Subcutaneous adipose tissue (tissue), 4 donors: ENCODE results near the gene LORICRIN. TPM values are rescaled to one million over a fixed set of nuclear protein-coding genes. Genes with fewer than 3 reads are reported as not detected.

Source experiments
- total RNA-seq, 4 donors: library from RNA; depleted of rRNA; stranded (reverse); fragments of >200 nt; gene quantifications; one replicate each; pipeline ENCODE4 v1.1.0, GENCODE V29; 2016
- TF ChIP-seq, protein P1 (sequence below): fragments of 450-650 bp; IDR thresholded peaks from one replicate; pipeline ENCODE4 v1.5.1; 2016; ENCODE audit warnings: low read depth, mild to moderate bottlenecking, control low read depth, antibody characterized with exemption, moderate library complexity

Gene LORICRIN
- total RNA-seq, 4 donors from 2014 or later: not detected

- TF ChIP-seq, protein P1, sequence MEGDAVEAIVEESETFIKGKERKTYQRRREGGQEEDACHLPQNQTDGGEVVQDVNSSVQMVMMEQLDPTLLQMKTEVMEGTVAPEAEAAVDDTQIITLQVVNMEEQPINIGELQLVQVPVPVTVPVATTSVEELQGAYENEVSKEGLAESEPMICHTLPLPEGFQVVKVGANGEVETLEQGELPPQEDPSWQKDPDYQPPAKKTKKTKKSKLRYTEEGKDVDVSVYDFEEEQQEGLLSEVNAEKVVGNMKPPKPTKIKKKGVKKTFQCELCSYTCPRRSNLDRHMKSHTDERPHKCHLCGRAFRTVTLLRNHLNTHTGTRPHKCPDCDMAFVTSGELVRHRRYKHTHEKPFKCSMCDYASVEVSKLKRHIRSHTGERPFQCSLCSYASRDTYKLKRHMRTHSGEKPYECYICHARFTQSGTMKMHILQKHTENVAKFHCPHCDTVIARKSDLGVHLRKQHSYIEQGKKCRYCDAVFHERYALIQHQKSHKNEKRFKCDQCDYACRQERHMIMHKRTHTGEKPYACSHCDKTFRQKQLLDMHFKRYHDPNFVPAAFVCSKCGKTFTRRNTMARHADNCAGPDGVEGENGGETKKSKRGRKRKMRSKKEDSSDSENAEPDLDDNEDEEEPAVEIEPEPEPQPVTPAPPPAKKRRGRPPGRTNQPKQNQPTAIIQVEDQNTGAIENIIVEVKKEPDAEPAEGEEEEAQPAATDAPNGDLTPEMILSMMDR: no peak
Observed at GRCh38 chr1:153242160-153242559, 17.3 kb upstream of the LORICRIN start.

DNA sequence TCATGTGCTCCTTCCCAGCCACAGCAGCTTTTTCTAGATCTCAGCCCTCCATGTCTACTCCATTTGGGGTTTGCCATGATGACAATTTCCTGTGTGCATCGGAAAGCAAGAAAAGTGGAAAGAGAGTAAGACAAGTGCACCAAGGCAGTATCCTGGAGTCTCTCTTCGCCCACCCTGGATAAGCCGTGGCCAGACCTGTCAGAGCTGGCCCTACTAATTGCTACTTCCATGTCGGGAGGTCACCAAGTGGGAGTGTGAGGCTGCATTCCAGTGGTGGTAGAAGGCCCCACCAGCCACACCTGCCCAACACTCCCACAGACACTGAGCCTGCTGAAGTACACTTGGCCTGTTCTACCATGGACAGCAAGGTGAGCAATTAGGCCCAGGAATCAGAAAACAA, 14.0 kb upstream of the LORICRIN start:
- TF ChIP-seq, protein P1: no peak

DNA sequence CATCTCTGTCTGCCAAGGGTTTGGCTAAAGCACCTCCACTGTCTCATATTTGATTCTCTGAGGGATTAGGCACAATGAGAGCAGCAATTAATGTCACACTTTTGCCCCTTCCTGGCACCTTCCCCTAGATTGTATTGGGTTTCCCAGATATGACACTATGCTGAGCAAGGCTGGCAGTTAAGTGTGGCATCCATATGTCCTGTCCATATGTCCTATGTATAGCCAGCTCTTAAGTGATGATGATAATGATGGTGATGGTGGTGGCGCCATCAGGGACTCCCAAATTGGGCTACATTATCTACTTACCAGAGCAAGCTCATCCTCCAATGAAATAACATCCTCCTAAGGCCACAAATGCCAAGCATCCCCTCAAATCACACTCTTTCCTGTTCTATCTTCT, 13.5 kb upstream of the LORICRIN start:
- TF ChIP-seq, protein P1: no peak

DNA sequence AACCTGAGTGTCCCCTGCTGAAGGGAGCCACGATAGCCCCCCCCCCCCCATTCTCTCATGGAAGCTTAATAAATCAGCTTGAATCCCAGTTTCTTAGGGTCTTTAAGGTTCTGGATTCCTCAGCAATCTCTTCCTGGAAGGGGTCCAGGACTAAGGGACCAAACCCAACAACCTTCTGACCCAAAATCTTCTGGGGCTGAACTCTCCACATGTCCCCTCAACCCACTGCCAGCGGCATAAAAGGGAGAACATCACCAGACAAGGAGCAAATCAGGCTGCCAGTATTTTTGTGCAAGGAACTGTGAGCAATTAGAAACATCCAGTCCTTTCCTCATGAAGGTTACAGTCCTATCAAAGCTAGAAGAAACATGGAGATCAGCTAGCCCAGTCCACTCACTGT, 12.7 kb upstream of the LORICRIN start:
- TF ChIP-seq, protein P1: no peak

GRCh38 chr1:153248176-153248879, 11.2 kb upstream of the LORICRIN start:
- TF ChIP-seq, protein P1: no peak

- TF ChIP-seq, protein P1: no peak
Observed at GRCh38 chr1:153250166-153250565, 9.3 kb upstream of the LORICRIN start.

DNA sequence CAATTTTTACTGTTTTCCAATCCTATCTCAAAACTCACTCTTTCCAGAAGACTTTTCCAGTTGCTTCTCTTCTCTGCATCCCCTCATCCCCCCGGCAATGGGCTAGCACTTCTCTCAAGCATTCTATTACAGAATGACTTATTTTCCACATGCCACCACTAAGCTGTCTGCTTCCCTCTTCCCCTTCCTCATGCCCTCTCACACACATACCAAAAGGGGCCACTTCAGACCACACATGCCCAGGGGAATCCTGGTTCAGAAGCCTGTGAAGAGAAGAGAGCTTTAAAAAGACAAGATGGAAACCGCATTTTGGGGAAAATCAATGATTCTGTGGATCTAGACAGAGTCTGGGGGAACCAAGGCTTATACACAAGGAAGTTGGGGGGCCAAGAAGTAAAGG, 8.4 kb upstream of the LORICRIN start:
- TF ChIP-seq, protein P1: no peak
